Activated T-helper 1 cell treated with anti-CD3 and anti-CD28 coated beads, Interleukin-12 subunit alpha, Interleukin-12 subunit beta, Interleukin-2, Interleukin-4 antibody, amounts not matched to agents 30 ng/mL and 10 ng/mL and 1 ng/mL, durations not matched to agents 14 hours and 24 hours and 36 hours (primary cell): Measurements from ENCODE around the gene SUPT20H. TPM values are rescaled to one million over a fixed set of nuclear protein-coding genes. Genes with fewer than 3 reads are reported as not detected.
A peak's percentile ranks its signal among the peaks of the same experiment; 100 is the strongest.

Experiments
- DNase-seq: peaks from one replicate; pipeline ENCODE4 v3.0.0; 2021; ENCODE audit warnings: low spot score
- H3K27ac Mint-ChIP-seq: one replicate; pipeline ENCODE4 v1.8.0; 2021; ENCODE audit warnings: mild to moderate bottlenecking, mixed read lengths
- H3K27me3 Mint-ChIP-seq: one replicate; pipeline ENCODE4 v1.8.0; 2022; ENCODE audit warnings: mild to moderate bottlenecking, moderate library complexity, mixed read lengths; ENCODE audit not compliant: insufficient read depth
- H3K36me3 Mint-ChIP-seq: one replicate; pipeline ENCODE4 v1.8.0; 2021; ENCODE audit warnings: low read depth, mixed read lengths
- H3K4me1 Mint-ChIP-seq: one replicate; pipeline ENCODE4 v1.8.0; 2021; ENCODE audit warnings: low read depth, mixed read lengths
- H3K4me3 Mint-ChIP-seq: one replicate; pipeline ENCODE4 v1.8.0; 2021; ENCODE audit warnings: mild to moderate bottlenecking, moderate library complexity, mixed read lengths
- H3K9me3 Mint-ChIP-seq: one replicate; pipeline ENCODE4 v1.8.0; 2021; ENCODE audit warnings: mixed read lengths
- intact Hi-C: fragments of 100-400 bp; cut with micrococcal nuclease; formaldehyde crosslinking; loops from one replicate; pipeline ENCODE4 v1.15.1; 2024
- total RNA-seq: library from RNA; stranded (reverse); gene quantifications from 2 replicates; pipeline ENCODE4 v1.2.3, GENCODE V29; 2022

SUPT20H gene
- 73.2 and 75.7 TPM in 2 replicates for total RNA-seq

- peaks cover 11% of the 10 kb centered on the region for H3K4me1 Mint-ChIP-seq
- peak within 1 kb of the TSS; percentile 96 for H3K27ac Mint-ChIP-seq
- peak within 1 kb of the TSS; percentile 96 for H3K4me3 Mint-ChIP-seq
- no peaks in the 10 kb centered on the region for H3K9me3 Mint-ChIP-seq
- DNase-seq, result peak; percentile 86
- peaks cover 3% of the 10 kb centered on the region for H3K27me3 Mint-ChIP-seq
- peaks cover 18% of the 10 kb centered on the region for H3K36me3 Mint-ChIP-seq
- intact Hi-C loops, result loop anchor here (1.0 to 5.0 kb wide), 6 partner anchors 48 to 1978 kb away; partner anchors contain the start of genes EXOSC8, NHLRC3, PROSER1 and RFXAP
Measured at GRCh38 chr13:37058910-37059847, at the start of gene SUPT20H. SUPT20H (minus strand) TSS chr13:37059688; CDS start chr13:37051490, 8,198 bp downstream.

GRCh38 chr13:37109051-37109678 is 49.7 kb upstream of the SUPT20H start:
- Mint-ChIP-seq H3K4me1 (no peaks in the 10 kb centered on the region), H3K27me3 (peaks cover 2% of the 10 kb centered on the region), H3K9me3 (no peaks in the 10 kb centered on the region), H3K4me3 (no peak overlapping the region), H3K27ac (no peak overlapping the region), H3K36me3 (no peaks in the 10 kb centered on the region)
- intact Hi-C loops, result no loop called here
- DNase-seq, result no peak

DNA sequence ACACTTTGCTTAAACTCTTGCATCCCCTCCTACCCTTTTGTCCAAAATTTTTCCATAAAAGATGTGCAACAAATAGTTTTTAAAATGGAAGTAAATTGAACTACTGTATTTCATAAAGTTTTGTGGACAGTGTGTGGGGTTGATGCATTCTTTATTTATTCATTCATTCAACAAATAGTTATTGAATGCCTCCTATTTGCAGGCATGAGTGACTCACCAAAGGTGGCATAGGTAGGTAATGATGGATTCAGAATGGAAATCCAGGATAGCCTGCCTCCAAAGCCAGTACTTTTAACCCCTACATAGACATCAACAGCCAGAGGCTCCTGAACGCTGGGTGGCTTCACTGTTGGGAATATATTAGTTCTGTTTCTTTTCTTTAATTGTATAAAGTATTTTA is 48.4 kb upstream of the SUPT20H start:
- no peak overlapping the region for H3K4me3 Mint-ChIP-seq

GRCh38 chr13:37107456-37107855 is 48.0 kb upstream of the SUPT20H start:
- Mint-ChIP-seq H3K4me3 (no peak overlapping the region), H3K9me3 (no peaks in the 10 kb centered on the region), H3K36me3 (no peaks in the 10 kb centered on the region), H3K27me3 (peaks cover 5% of the 10 kb centered on the region), H3K27ac (no peak overlapping the region), H3K4me1 (no peaks in the 10 kb centered on the region)
- DNase-seq, result no peak
- intact Hi-C loops, result no loop called here

More for the DNA sequence above, 48.4 kb upstream of the SUPT20H start:
- H3K27me3 Mint-ChIP-seq, result peaks cover under 1% of the 10 kb centered on the region
- H3K9me3 Mint-ChIP-seq, result no peaks in the 10 kb centered on the region
- H3K27ac Mint-ChIP-seq, result no peak overlapping the region
- no peaks in the 10 kb centered on the region for H3K4me1 Mint-ChIP-seq
- H3K36me3 Mint-ChIP-seq, result no peaks in the 10 kb centered on the region
- intact Hi-C loops, result no loop called here
- no peak for DNase-seq

DNA sequence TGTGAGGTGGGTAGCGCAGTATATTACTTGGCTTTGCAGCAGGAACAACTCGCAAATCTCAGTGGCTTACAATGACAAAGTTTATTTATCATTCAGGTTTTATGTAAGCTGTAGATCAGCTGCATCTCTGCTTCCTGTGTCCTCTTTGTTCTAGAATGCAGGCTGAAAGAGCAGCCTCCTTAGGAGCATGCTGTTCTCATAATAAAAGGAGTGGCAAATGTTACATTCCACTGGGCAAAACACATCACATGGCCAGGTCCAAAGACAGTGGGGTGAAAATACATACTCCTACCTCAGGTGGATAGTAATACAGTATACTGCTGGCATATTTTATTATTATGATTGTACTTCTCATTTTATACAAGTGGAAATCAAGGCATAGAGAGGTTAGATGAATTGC is 47.2 kb upstream of the SUPT20H start:
- no peak overlapping the region for H3K4me3 Mint-ChIP-seq
- DNase-seq, result no peak
- no peaks in the 10 kb centered on the region for H3K9me3 Mint-ChIP-seq
- intact Hi-C loops, result no loop called here
- no peaks in the 10 kb centered on the region for H3K36me3 Mint-ChIP-seq
- no peaks in the 10 kb centered on the region for H3K4me1 Mint-ChIP-seq
- H3K27ac Mint-ChIP-seq, result no peak overlapping the region
- H3K27me3 Mint-ChIP-seq, result peaks cover 5% of the 10 kb centered on the region

GRCh38 chr13:37105251-37105714 is 45.8 kb upstream of the SUPT20H start, which contains the start of gene CSNK1A1L:
CSNK1A1L (minus strand) TSS chr13:37105664; CDS start chr13:37105256, 408 bp downstream.
- H3K27ac Mint-ChIP-seq, result no peak within 1 kb of the TSS
- no peaks in the 10 kb centered on the region for H3K4me1 Mint-ChIP-seq
- H3K9me3 Mint-ChIP-seq, result no peaks in the 10 kb centered on the region
- no peaks in the 10 kb centered on the region for H3K36me3 Mint-ChIP-seq
- no peak for DNase-seq
- H3K4me3 Mint-ChIP-seq, result no peak within 1 kb of the TSS
- intact Hi-C loops, result no loop called here
- peaks cover 7% of the 10 kb centered on the region for H3K27me3 Mint-ChIP-seq

DNA sequence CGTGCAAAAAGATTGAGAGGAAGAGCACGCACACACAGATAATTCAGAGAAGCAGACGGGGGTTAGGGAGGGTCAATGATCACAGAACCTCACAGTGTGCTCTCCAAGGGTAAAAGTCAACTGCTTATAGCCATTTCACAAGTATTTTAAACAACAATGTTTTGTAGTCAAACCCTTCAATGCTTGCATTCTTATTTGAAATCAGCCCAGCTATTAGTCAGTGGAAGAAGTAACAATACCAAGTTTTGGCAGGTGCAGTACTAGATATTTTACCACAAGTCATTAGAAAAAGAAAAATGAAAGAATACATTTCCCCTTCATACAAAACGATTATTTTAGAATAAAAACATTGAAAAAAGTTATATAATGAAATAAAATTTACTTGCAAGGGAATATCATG is 43.4 kb upstream of the SUPT20H start:
- H3K9me3 Mint-ChIP-seq, result no peaks in the 10 kb centered on the region
- no peaks in the 10 kb centered on the region for H3K4me1 Mint-ChIP-seq
- no peak overlapping the region for H3K27ac Mint-ChIP-seq
- intact Hi-C loops, result no loop called here
- H3K4me3 Mint-ChIP-seq, result no peak overlapping the region
- H3K27me3 Mint-ChIP-seq, result peaks cover 7% of the 10 kb centered on the region
- no peaks in the 10 kb centered on the region for H3K36me3 Mint-ChIP-seq
- DNase-seq, result no peak

DNA sequence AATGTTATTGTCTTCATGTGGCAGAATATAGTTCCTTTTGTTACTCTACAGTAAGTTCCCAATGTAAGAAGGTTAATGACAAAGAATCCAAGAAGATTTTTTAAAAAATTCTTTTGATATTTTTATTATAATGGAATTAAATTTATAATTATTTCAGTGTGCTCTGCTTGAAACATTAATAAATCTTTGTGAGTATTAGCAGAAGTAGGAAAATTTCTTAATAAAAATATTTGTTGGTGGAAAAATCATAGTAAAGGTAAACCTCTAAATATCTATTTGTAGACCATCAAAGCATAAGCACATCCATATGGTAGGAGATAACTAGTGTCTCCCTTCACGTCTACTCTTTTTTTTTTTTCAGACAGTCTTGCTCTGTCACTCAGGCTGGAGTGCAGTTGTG is 41.7 kb upstream of the SUPT20H start:
- H3K36me3 Mint-ChIP-seq, result no peaks in the 10 kb centered on the region
- intact Hi-C loops, result no loop called here
- H3K4me1 Mint-ChIP-seq, result no peaks in the 10 kb centered on the region
- DNase-seq, result no peak
- H3K27me3 Mint-ChIP-seq, result peaks cover 7% of the 10 kb centered on the region
- no peaks in the 10 kb centered on the region for H3K9me3 Mint-ChIP-seq
- H3K27ac Mint-ChIP-seq, result no peak overlapping the region
- H3K4me3 Mint-ChIP-seq, result no peak overlapping the region

DNA sequence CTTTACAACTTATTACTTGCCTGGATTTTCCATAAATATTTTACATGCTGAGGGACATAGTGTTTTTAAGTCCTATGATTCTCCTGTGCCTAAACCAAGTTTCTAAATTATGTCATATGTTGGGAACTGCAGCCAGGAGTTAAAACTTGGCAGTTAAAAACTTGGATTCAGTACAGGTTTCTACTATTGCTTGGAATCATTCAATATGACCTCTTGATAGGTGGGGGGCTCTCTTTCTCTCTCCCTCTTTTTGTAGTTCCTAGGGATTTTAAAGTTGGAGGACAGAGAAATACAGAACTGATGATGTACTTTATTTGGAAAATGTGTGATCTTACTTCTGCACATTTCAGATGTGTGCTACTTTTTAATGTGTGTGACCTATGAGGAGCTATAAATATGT is 41.2 kb upstream of the SUPT20H start:
- H3K4me3 Mint-ChIP-seq, result no peak overlapping the region
- no peak overlapping the region for H3K27ac Mint-ChIP-seq
- no peaks in the 10 kb centered on the region for H3K4me1 Mint-ChIP-seq
- intact Hi-C loops, result no loop called here
- H3K36me3 Mint-ChIP-seq, result no peaks in the 10 kb centered on the region
- no peak for DNase-seq
- H3K9me3 Mint-ChIP-seq, result no peaks in the 10 kb centered on the region
- peaks cover 7% of the 10 kb centered on the region for H3K27me3 Mint-ChIP-seq

DNA sequence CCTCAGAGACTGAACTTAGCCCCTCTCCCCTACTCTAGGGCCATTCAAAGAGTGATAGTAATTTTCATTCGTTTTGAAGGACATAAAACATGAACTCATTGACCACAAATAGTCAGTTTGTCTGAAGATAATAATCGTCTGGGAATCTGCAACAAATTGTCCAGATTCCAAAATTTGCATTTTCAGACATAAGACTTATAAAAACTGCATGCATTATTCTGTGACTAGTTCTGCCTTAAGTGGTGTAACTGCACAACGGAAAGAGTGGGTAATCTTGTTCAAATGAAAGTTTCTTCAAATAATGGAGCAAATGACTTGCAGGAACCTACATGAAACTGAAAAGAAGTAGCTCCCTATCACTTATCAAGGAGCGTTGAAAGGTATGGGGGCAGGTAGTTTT is 37.6 kb upstream of the SUPT20H start:
- Mint-ChIP-seq H3K4me1 (no peaks in the 10 kb centered on the region), H3K27ac (no peak overlapping the region), H3K4me3 (no peak overlapping the region), H3K9me3 (no peaks in the 10 kb centered on the region), H3K27me3 (peaks cover 2% of the 10 kb centered on the region), H3K36me3 (no peaks in the 10 kb centered on the region)
- intact Hi-C loops, result no loop called here
- DNase-seq, result no peak

DNA sequence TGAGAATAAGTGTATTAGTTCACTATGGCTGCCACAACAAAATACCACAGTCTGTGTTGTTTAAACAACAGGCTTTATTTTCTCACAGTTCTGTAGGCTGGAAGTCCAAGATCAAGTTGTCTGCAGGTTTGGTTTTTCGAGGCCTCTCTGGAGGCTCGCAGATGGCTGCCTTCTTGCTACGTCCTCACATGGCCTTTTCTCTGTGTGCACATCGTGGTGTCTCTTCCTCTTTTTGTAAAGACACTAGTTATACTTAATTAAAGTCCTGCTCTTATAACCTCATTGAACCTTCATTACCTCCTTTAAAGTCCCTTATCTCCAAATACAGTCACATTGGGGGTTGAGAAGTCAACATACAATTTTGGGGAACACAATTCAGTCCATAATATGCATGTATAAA is 35.4 kb upstream of the SUPT20H start:
- no peak overlapping the region for H3K27ac Mint-ChIP-seq
- intact Hi-C loops, result no loop called here
- H3K27me3 Mint-ChIP-seq, result no peaks in the 10 kb centered on the region
- no peaks in the 10 kb centered on the region for H3K36me3 Mint-ChIP-seq
- H3K4me3 Mint-ChIP-seq, result no peak overlapping the region
- DNase-seq, result no peak
- no peaks in the 10 kb centered on the region for H3K9me3 Mint-ChIP-seq
- H3K4me1 Mint-ChIP-seq, result no peaks in the 10 kb centered on the region

DNA sequence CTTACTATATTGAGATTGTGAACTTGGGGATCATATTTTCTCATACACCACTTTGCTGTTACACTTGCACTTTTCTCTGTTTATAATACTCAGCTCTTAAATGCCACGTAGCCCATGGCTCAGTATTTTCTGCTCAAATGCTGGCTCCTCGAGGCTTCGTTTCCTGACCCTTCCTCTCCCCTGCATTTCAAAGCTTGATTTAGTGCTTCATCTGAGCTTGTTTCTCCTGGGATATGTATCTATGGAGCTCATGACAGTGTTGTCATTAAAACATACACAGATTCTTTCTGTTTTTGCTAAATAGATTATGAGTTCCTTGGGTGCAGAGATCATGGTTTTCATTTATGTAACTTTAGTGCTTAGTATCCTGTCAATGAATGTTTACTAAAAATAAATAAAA is 34.6 kb upstream of the SUPT20H start:
- Mint-ChIP-seq H3K4me1 (no peaks in the 10 kb centered on the region), H3K9me3 (no peaks in the 10 kb centered on the region)
- intact Hi-C loops, result no loop called here

DNA sequence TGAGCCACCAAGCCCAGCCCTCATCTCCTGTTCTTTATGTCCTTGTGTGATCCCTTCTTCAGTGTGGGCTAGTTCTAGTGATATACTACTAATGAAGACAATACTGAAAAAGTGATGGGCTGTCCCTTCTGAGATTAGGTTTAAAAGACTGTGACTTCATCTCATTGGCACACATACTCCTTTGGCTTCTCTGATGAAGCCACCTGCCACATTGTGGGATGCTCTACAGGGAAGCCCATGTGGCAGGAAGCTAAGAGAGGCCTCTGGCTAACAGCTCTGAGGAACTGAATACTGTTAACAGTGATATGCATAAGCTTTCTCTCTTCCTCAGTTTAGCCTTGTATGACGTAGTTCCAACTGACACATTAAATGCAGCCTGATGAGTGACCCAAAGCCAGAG is 32.3 kb upstream of the SUPT20H start:
- H3K27me3 Mint-ChIP-seq, result peaks cover 3% of the 10 kb centered on the region
- intact Hi-C loops, result no loop called here
- no peaks in the 10 kb centered on the region for H3K36me3 Mint-ChIP-seq
- H3K4me1 Mint-ChIP-seq, result no peaks in the 10 kb centered on the region
- no peak overlapping the region for H3K4me3 Mint-ChIP-seq
- H3K27ac Mint-ChIP-seq, result no peak overlapping the region
- H3K9me3 Mint-ChIP-seq, result no peaks in the 10 kb centered on the region
- no peak for DNase-seq

More for the DNA sequence above, 34.6 kb upstream of the SUPT20H start:
- H3K4me3 Mint-ChIP-seq, result no peak overlapping the region
- no peak for DNase-seq
- H3K36me3 Mint-ChIP-seq, result no peaks in the 10 kb centered on the region
- H3K27me3 Mint-ChIP-seq, result no peaks in the 10 kb centered on the region
- H3K27ac Mint-ChIP-seq, result no peak overlapping the region
